Osteoblast (primary cell): ENCODE results near the gene GDPD4. TPM values are rescaled to one million over a fixed set of nuclear protein-coding genes. Genes with fewer than 3 reads are reported as not detected.
"Not testable (repeated sequence)": the region's sequence is repeated elsewhere in the genome, so short reads cannot be mapped to it uniquely, and the experiment has no call there.

Experiments
- DNase-seq: peaks from one replicate; pipeline ENCODE4 v3.0.0; 2011; ENCODE audit warnings: low spot score, mixed read lengths; ENCODE audit not compliant: insufficient read length; ENCODE audit errors: missing footprints
- H2AFZ ChIP-seq: 2 replicates; pipeline ENCODE4 v1.6.0; 2011; ENCODE audit warnings: mild to moderate bottlenecking, low read length
- H3K27ac ChIP-seq: 2 replicates; pipeline ENCODE4 v1.5.1; 2011; ENCODE audit warnings: mild to moderate bottlenecking, low read depth, low read length, moderate library complexity
- H3K27me3 ChIP-seq: 2 replicates; pipeline ENCODE4 v1.6.0; 2012; ENCODE audit warnings: mild to moderate bottlenecking, control low read depth, inconsistent platforms, low read length, moderate library complexity; ENCODE audit not compliant: insufficient read depth
- H3K36me3 ChIP-seq: 2 replicates; pipeline ENCODE4 v1.5.1; 2011; ENCODE audit warnings: mild to moderate bottlenecking, low read length, control low read depth, moderate library complexity; ENCODE audit not compliant: insufficient read depth
- H3K4me1 ChIP-seq: 2 replicates; pipeline ENCODE4 v1.5.1; 2011; ENCODE audit warnings: mild to moderate bottlenecking, low read length, control low read depth, moderate library complexity; ENCODE audit not compliant: insufficient read depth
- H3K4me2 ChIP-seq: 2 replicates; pipeline ENCODE4 v1.6.0; 2011; ENCODE audit warnings: mild to moderate bottlenecking, low read length; ENCODE audit not compliant: insufficient read depth
- H3K4me3 ChIP-seq: fragments of 200-600 bp; sonication (generic); 3 replicates; pipeline ENCODE4 v1.5.1; 2012; ENCODE audit warnings: mild to moderate bottlenecking, low read length, inconsistent platforms; ENCODE audit not compliant: insufficient read depth
- H3K79me2 ChIP-seq: 2 replicates; pipeline ENCODE4 v1.6.0; 2012; ENCODE audit warnings: mild to moderate bottlenecking, low read length, control low read depth, inconsistent platforms; ENCODE audit not compliant: insufficient read depth
- H3K9me3 ChIP-seq: 2 replicates; pipeline ENCODE4 v1.5.1; 2011; ENCODE audit warnings: low read depth, low read length, control low read depth
- H4K20me1 ChIP-seq: 2 replicates; pipeline ENCODE4 v1.6.0; 2012; ENCODE audit warnings: mild to moderate bottlenecking, low read length, control low read depth; ENCODE audit not compliant: insufficient read depth
- CTCF ChIP-seq: IDR thresholded peaks from 2 replicates; pipeline ENCODE4 v1.5.1; 2011; ENCODE audit warnings: mild to moderate bottlenecking, low read depth, low read length, moderate library complexity; ENCODE audit errors: extremely low read depth
- total RNA-seq: library from RNA; depleted of rRNA; stranded (reverse); fragments of >200 nt; gene quantifications from 2 replicates; pipeline ENCODE4 v1.2.3, GENCODE V29; 2012

Gene GDPD4
- total RNA-seq, 1 donor, result not detected

- no peak for TF ChIP-seq CTCF
- H3K27me3 ChIP-seq, result no peaks in the 10 kb centered on the region
- H3K79me2 ChIP-seq, result no peaks in the 10 kb centered on the region
- H3K4me1 ChIP-seq, result no peaks in the 10 kb centered on the region
- H3K4me3 ChIP-seq, result no peak overlapping the region
- no peak overlapping the region for H2AFZ ChIP-seq
- H3K4me2 ChIP-seq, result no peak overlapping the region
- no peak for DNase-seq
- no peaks in the 10 kb centered on the region for H3K9me3 ChIP-seq
- no peak overlapping the region for H3K27ac ChIP-seq
- no peaks in the 10 kb centered on the region for H3K36me3 ChIP-seq
- H4K20me1 ChIP-seq, result no peaks in the 10 kb centered on the region
Observed at GRCh38 chr11:77300695-77301094, 791 bp downstream of the GDPD4 start.

- H3K4me3 ChIP-seq, H3K79me2 ChIP-seq, H2AFZ ChIP-seq, DNase-seq, H3K4me1 ChIP-seq, H3K9me3 ChIP-seq, H3K27me3 ChIP-seq, H3K36me3 ChIP-seq, H3K4me2 ChIP-seq, H3K27ac ChIP-seq, H4K20me1 ChIP-seq: not testable (repeated sequence)
Observed at GRCh38 chr11:77300028-77300427, 1.5 kb downstream of the GDPD4 start.

- no peaks in the 10 kb centered on the region for H3K79me2 ChIP-seq
- H4K20me1 ChIP-seq, result no peaks in the 10 kb centered on the region
- no peak overlapping the region for H3K27ac ChIP-seq
- H3K4me3 ChIP-seq, result no peak overlapping the region
- no peak for TF ChIP-seq CTCF
- no peak overlapping the region for H2AFZ ChIP-seq
- no peaks in the 10 kb centered on the region for H3K9me3 ChIP-seq
- H3K36me3 ChIP-seq, result no peaks in the 10 kb centered on the region
- DNase-seq, result no peak
- H3K27me3 ChIP-seq, result no peaks in the 10 kb centered on the region
- no peak overlapping the region for H3K4me2 ChIP-seq
- H3K4me1 ChIP-seq, result no peaks in the 10 kb centered on the region
Observed at GRCh38 chr11:77299528-77299993, 1.9 kb downstream of the GDPD4 start.

GRCh38 chr11:77294040-77294439 is 7.4 kb downstream of the GDPD4 start:
- H4K20me1 ChIP-seq, result no peaks in the 10 kb centered on the region
- H3K4me3 ChIP-seq, result no peak overlapping the region
- H3K9me3 ChIP-seq, result no peaks in the 10 kb centered on the region
- no peak overlapping the region for H3K4me2 ChIP-seq
- no peak overlapping the region for H3K27ac ChIP-seq
- no peaks in the 10 kb centered on the region for H3K79me2 ChIP-seq
- H3K36me3 ChIP-seq, result no peaks in the 10 kb centered on the region
- TF ChIP-seq CTCF, result no peak
- H3K4me1 ChIP-seq, result no peaks in the 10 kb centered on the region
- DNase-seq, result no peak
- no peak overlapping the region for H2AFZ ChIP-seq
- H3K27me3 ChIP-seq, result no peaks in the 10 kb centered on the region

GRCh38 chr11:77289737-77290136 is 11.7 kb downstream of the GDPD4 start:
- Histone ChIP-seq H4K20me1 (no peaks in the 10 kb centered on the region), H3K27me3 (no peaks in the 10 kb centered on the region)

More at GRCh38 chr11:77289737-77290136, 11.7 kb downstream of the GDPD4 start:
- Histone ChIP-seq H3K4me1 (peaks cover 14% of the 10 kb centered on the region), H2AFZ (no peak overlapping the region), H3K4me3 (no peak overlapping the region), H3K36me3 (no peaks in the 10 kb centered on the region), H3K4me2 (no peak overlapping the region), H3K79me2 (no peaks in the 10 kb centered on the region), H3K27ac (no peak overlapping the region), H3K9me3 (no peaks in the 10 kb centered on the region)
- DNase-seq, result no peak
- no peak for TF ChIP-seq CTCF
